HG03432 (cell line): ENCODE measurements around the gene PTPRM.

Experiments used
- ATAC-seq: cut with Tn5 transposase; IDR thresholded peaks from one replicate; pipeline ENCODE4 v1.9.1; 2021; ENCODE audit warnings: mild to moderate bottlenecking, moderate library complexity; ENCODE audit not compliant: unreplicated experiment

PTPRM gene

DNA sequence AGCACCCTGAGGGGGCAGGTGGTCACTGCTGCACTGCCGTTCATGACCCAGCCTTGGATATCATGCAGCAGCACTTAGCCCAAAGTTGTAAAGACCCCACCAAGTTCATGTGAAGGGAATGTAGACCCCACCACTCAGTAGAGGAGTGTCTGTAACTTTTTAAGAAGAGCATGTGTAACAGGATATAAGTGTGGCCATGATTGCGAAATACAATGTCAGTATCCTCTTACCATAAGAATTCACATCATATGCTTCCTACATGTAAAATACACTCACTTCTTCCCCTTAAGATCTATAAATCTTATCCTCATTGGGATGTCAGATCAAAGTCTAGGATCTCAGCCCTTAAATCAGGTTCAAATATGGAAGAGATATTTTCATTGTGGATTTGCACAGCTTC, 276.9 kb downstream of the PTPRM start:
- no peak for ATAC-seq

GRCh38 chr18:7844418-7844817, 277.3 kb downstream of the PTPRM start:
- ATAC-seq, result no peak

DNA sequence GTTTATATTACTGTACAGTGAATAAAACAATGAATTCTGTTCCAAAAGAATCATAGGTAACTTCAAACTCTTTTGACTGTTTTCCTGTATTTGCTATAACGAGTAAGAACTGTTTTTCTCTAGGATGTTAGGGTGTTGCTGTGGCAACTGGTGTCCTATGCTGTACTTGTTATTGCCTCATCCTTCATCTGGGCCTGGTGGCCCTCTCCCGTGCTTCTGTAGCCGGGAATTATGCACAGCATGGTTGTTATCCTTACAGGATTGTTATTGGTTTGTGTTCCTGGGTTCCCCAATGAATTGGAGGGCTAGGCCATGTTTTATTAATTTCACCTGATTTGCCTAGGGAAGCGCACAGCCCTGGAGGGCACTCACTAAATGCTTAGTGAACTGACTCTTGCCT, 279.2 kb downstream of the PTPRM start:
- ATAC-seq, result no peak

DNA sequence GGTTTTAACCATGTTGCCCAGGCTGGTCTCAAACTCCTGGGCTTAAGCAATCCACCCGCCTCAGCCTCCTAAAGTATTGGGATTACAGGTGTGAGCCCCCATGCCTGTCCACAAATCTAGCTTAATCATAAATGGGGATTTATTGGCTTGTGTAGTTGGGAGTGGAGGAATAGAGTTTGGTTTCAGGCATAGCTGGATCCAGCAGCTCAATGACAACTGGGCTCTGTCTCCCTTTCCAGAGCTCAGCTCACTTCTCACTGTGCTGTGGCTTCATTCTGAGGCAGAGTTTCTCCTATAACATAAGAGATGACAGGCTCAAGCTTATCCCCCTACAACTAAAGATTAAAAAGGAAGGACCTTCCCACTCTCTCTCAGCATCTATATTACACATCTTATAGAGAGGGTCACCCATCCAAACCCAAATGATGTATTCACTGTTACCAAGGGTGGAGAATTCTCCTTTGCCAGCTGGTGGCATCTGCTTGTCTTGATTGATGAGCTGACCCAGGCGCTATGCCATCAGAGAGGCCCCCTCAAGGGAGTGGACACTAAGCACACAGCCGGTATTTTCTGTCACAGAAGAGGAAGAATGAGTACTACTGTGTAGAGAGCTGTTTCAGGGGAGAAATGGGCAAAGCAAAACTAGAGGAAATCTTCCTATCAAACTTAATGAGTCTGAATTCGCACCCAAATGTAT, 280.4 kb downstream of the PTPRM start:
- ATAC-seq, result no peak

- ATAC-seq, result no peak
Observed at GRCh38 chr18:7848054-7848412, 280.9 kb downstream of the PTPRM start.

DNA sequence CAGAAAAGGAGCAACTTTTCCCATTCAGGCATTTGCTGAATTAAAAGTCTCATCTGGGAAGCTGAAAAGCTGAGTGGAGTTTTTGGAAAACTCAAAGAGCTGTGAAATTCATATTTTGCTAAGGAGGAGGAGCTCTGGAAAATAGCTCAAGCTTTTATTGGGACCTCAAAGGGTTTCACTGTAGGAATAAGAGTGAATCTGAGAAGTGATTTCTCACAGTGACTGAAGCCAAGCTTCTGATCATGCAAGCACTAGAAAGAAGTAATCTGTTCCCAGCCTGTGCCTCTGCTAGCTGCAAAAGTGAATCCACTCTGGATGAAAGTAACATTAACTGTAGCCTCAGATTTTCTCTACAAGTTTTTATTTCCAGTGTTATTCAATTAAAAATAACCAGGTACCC, 283.3 kb downstream of the PTPRM start:
- no peak for ATAC-seq

DNA sequence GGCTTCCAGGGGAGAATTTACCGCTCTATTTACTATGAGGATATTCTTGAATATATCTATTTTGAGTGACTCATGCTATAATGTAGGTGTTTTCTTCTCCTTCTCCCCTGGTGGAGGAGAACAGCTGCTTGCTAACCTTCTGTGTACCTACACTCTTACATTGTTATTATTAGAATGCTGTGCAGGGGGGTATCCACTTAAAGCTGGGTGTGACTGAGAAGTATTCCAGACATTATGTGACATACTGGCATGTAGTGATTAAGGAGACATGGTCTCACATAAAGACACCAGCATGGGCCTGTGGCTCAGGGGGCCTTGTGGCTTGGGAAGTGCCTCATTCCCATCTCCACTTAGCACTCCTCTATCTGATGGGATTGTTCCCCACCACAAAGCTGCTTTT, 287.9 kb downstream of the PTPRM start:
- no peak for ATAC-seq

DNA sequence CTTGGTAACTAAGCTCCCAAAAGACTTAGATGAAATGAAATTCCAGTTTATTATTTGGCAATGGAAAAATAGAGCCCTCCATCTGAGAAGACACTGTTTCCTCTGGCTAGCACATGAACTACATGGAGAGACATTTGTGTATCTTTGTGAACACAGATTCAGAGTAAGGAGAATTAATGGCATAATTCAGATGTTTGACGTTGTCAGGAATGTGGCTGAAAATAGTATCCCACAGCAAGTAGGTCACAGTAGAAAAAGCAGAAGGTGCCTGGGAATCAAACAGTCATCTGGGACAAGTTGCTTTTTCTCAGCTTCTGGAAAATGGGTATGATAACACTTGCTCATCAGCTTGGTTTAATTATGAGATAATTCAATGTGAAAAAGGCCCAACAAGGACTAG, 288.6 kb downstream of the PTPRM start:
- ATAC-seq, result no peak

DNA sequence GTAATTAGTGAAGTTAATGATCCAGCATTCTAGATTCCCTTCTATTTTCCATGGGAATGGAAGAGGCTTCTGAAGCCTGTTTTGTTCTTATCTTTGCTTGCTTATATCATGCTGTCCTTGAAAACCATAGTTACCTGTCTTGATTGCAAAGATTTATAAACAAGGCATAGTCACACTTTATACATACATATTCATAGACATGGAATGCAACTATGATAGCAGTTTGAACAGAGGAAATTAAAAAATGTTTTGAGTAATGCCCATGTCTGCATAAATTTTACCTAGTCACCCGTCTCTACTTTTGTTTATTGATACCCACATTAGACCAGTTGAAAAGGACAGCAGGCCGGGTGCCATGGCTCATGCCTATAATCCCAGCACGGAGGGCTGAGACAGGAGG, 289.0 kb downstream of the PTPRM start:
- ATAC-seq, result no peak

- no peak for ATAC-seq
Observed at GRCh38 chr18:7856733-7857132, 289.6 kb downstream of the PTPRM start.

DNA sequence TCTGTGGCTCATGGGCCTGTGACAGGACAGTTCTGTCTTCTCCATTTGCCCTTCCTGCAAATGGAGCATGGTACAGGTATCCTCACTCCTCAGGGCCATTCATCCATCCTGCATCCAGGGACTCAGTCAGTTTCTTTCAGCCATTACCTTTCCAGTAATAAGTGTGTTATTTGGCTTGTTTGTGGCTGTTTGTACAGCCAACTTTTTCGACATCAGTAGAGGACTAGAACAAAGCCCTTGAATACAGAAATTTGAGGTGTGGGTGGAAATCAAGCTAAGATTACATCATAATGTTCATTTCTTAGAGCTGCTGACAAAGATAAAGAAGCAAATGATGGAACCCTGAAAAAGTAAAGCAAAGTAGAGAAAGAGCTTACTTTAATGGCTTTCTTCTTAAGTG, 290.4 kb downstream of the PTPRM start:
- ATAC-seq, result no peak

DNA sequence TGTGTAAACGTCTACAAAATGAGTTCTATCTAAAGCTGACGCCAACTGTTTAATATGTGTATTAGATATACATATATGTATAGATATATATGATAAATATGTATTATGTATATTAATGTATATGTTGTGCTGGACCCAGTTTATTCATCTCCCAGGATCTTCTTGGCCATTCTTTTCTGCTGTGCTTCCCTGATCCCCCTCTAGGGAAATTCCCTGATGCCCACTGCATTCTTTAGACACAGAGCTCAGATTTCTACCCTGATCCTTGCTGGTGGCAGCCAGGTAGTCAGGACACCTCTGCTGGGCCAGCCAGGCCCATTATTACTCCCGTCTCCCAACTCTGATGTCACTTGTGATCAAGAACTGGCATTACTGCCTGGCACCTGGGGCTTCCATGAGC, 292.0 kb downstream of the PTPRM start:
- no peak for ATAC-seq

GRCh38 chr18:7870266-7870665, 303.1 kb downstream of the PTPRM start:
- ATAC-seq, result no peak

DNA sequence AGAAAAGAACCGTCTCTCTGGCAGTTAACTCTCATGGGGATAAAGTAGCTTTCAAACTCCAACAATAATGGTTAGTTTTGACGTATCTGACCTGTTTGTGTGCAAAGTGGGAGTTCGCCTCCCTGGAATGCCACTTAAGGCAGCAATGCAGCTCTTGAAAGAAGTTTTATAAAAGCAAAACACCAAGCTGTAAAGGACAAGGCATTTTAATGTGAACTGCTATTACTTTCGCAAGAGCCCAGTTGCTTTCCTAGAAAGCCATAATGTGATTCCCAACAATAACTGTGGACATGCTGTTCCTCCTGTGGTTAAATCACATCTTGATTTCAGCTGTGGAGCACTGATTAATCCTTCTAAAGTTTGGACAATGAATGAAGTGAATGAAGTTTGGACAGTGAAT, 303.7 kb downstream of the PTPRM start:
- ATAC-seq, result no peak

DNA sequence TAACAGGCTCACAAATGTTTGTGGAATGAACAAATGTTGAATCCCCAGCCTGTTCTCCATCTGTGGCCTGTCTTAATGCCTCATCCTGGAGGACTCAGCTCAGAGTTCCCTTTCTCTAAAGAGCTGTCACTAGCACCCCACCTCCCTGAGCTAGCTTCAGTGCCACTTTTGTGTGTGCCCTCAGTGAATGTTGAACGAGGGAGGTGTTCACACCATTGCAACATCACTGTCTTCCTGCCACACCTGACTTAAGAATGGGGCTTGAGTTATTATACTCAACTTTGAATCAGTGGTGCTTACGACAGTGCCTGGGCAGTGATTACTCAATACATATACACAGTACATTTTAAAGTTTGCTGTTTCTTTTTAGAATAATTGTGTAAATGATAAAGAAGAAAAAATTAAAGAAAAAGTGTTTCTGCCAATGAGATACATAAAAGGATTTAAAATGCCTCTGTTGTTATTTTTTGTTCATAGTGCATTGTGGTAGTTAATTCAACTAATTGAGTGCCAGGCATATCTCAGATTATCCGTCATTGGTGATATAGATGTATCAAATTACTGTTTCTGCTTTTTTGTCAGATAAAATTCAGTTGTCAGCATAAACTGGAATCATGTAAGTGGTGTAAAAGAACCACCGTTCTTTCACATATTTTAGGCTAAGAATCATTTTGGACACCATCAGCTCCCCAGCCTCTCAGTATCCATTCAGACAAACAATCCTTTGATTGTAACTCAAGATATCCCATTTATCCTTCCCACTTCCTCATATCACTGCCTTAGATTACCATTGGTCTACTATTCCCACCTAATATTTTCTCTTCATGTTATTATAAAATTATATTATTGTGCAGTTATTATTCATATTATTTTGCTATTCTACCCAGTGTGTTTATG, 304.7 kb downstream of the PTPRM start:
- ATAC-seq, result no peak

DNA sequence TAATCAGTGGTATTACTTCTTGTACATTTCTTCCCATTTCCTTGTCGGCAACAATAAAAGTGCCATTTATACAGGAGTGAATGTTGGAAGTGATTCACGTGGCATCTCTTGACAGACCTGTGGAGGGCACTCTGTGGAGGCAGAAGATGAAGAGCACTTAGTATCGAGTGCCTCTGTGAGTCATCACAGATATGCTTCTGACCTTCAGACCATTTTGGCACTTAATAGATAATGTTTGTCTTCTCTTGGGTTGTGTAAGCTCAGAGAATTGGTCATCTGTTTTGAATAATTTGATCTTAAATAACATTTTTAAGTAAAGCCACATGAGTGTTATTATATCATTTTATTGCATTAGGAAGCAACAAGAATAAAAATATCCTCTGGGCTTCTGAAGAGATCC, 305.5 kb downstream of the PTPRM start:
- no peak for ATAC-seq

DNA sequence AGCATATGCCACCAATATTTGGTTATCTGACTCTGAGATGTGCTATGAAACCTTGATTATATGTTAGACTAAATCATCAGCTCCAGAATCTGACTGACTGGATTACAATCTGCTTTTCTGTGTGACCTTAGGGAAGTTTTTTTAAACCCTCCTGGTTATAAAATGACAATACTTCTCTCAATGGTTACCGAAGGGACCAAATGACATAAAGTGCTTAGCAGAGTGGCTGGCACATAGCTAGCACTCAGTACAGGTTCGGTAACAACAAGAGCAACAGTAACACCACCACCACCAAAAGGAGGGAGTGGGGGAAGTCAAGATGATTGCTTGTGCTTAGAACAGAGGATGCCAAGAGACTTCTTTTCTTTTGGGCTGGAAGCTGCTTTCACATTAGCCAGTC, 306.2 kb downstream of the PTPRM start:
- ATAC-seq, result no peak

DNA sequence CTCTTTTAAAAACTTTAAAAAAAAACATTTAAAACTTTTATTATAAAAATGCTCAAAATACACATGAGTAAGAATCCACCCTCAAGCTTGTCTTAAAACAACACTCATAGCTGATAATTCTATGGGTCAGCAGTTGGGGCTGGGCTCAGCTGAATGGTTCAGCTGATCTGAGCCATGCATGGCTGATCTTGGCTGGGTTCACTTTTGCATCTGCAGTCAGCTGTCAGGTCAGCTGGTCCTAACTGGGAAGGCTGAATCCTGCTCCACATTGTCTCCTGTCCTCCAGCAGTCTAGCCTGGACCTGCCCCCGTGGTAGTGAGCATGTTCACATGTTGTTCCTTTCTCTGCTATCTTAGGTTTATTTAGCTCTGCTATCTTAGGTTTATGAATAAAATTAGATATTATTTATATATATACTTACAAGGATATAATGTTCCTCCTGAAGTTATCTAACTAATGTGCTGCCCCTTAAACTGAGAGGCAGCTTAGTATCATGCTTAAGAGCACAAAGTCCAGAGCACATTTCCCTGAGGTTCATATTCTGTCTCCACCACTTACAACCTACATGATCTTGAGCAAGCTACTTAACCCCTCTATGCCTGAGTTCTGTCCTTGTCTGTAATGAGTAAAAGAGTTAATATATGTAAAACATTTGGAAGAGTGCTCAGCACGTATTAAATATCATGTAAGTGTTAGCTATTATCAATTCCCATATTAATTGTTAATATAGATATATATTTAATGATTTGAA, 309.4 kb downstream of the PTPRM start:
- no peak for ATAC-seq

DNA sequence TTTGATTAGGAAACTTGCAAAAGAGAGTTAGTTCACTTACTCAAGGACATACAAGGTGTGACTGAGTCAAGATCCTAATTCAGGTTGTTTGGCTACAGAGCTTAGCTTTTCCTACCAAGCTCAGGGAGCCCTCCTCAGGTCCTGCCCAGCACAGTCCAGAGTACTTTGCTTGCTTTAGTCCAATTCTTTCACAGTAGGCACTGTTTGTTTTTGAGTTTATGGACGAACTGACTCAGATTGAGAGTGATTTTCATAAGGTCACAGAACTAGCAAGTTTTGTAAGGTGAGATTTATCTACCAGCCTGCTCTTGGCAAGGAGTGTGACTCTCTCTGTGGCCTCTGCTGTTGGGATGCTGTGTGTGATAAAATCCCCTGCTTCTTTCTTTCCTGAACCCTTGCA, 310.5 kb downstream of the PTPRM start:
- ATAC-seq, result no peak

- ATAC-seq, result no peak
Observed at GRCh38 chr18:7878265-7879211, 311.4 kb downstream of the PTPRM start.

DNA sequence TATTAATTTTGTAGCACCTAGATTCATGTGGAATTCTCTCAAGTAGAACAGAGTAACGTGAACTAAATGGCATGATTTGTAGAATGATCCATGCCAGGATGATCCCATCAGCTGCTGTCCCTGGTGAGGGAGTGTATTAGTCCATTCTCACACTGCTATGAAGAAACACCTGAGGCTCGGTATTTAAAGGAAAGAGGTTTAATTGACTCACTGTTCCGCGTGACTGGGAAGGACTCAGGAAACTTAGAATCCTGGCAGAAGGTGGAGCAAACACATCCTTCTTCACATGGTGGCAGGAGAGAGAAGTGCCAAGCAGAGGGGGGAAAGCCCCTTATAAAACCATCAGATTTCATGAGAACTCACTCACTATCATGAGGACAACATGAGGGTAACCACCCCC, 312.6 kb downstream of the PTPRM start:
- no peak for ATAC-seq
